HuH-7 (cell line): Measurements from ENCODE around the gene LTBR.
A peak's percentile ranks its signal among the peaks of the same experiment; 100 is the strongest.

Source experiments
- DNase-seq: peaks from one replicate; pipeline ENCODE4 v3.0.0; 2011; ENCODE audit warnings: low spot score

LTBR gene

DNA sequence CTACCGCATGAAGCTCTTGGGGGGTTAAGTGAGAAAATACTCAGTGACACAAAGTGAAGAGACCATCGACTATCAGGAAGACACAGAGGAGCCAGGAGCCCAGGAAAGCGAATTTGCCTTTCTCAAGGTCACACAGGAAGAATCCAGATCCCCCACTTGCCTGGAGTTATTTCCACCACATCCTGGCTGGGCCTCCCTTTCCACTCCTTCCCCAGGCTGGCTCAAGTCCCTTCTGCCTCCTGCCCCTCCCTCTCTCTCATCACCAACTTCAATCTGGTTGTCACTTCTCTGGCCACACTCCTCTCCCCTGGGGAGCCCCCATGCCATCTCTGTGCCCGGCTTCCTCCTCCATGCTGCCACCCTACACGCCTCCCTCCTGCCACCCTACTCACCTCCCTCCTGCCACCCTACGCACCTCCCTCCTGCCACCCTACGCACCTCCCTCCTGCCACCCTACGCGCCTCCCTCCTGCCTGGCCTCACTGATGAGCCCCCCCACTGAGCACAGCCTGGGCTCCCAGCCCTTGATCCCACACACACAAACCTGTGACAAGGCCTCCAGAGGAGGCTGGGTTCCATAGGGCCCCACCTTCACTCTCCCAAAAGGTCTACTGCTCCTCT lies 14.9 kb upstream of the LTBR start:
- DNase-seq: no peak

DNA sequence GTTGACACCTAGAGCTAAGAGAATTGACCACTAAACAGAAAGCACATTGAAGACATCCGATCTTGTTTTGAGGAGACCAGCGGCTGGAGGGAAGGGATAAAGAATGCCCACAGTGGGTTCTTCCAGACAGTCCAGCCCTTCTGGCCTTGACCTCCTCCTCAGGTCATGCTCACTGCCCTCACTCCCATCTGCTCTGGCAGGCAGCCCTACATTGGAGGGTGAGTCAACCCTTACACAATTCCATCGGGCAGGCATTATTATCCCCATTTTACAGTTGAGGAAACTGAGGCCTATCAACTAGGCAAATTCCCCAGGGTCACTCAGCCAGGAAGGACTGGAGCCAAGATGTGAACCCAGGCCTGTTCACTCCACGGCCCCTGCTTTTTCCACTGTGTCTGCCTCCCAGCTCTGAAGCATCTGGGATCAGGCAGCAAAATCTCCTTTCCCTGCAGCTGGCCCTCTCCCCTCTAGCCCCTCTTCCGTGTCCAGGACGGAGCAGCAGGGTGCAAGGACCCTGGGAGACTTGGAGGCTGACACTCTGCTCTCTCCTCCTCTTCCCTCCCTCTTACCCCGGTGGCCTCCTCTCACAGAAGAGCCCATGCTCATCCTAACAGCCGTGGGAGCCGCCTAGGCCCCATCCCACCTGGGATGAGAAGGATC lies 13.9 kb upstream of the LTBR start:
- DNase-seq: no peak

DNA sequence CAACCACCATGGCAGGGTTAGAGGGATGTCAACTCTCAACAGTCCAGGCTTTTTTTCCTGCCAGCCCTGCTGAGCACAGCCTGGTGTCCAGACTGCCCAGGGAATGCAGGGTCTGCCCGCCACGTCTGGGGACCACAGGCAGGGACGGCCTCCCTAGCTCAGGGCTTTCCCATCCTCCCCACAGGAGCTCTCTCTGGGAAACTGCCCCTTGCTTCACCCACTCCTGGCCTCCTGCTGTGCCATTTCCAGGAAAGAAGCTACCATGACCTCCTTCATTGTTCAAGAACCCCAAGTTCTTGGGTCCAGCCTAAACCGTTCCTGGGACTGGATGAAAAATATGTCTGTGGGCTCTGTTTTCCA lies 13.4 kb upstream of the LTBR start:
- DNase-seq: no peak

DNA sequence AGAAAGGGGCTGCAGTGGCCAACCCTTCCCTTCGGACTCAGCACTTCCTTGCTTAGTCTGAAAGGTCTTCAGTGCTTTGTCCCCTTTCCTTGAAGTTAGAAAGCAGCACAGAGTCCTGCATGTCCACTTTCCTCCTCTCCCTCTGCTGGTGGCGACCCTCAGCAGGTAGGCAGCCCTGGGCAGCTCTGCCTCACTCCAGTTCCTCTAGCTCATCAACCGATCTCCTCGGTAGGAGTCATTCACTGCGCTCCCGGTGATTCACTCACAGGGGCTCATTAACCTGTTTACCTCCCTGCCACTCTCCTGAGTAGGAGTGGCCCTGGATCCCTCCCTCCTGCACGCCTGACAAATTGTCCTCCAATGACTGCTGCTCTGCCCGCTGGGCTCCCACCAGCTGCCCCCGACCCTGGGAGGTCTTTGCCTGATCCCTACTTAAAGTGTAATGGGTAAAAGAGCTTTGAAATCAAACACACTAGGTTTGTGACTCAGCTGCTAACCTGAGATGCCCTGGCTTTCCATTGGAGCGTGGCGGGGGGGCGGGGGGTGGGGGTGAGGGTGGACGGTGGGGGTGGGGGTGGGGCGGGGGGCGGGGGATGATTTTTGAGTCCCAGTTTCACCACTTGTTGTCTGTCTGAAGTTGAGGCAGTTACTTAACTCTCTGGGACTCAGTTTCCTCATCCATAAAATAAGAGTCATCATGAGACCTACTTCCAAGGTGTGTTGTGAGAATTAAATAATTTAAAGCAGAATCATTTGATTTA lies 12.8 kb upstream of the LTBR start:
- peak; percentile 96 for DNase-seq

- DNase-seq: peak; percentile 76
Observed at GRCh38 chr12:6372403-6373003, 11.5 kb upstream of the LTBR start.

DNA sequence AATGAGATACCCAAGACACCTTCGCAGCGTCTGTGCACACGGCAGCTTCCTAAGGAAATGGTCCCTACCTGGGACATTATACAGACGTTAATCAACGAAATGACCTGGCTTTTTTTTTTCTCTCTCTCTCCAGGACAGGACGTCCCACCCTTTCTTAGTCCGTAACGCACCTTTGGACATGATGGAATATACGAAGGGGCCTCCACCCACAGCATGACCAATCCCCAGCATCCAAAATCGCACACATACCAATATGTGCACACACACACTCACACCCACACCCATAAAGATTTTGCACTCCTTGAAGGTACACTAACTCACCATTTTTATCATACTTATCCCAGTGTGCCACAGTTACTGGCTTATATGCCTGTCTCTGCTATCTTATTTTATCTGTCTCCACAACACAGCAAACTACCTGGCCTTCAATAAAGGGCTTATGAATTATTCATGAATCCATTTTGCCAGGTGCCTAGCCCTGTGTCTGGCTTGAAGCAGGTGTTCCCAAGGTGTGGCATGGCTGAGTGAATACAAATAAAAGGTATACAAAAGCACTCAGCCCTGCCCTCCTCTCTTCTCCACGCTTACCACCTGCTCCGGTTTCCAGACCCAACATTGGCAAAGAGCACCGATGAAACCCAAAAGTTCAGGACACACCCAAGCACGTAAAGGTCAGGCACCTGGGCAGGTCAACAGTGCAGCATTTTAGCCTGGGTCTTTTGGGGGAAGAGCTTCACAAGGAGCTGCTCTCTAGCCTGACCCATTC lies 10.8 kb upstream of the LTBR start:
- no peak for DNase-seq

DNA sequence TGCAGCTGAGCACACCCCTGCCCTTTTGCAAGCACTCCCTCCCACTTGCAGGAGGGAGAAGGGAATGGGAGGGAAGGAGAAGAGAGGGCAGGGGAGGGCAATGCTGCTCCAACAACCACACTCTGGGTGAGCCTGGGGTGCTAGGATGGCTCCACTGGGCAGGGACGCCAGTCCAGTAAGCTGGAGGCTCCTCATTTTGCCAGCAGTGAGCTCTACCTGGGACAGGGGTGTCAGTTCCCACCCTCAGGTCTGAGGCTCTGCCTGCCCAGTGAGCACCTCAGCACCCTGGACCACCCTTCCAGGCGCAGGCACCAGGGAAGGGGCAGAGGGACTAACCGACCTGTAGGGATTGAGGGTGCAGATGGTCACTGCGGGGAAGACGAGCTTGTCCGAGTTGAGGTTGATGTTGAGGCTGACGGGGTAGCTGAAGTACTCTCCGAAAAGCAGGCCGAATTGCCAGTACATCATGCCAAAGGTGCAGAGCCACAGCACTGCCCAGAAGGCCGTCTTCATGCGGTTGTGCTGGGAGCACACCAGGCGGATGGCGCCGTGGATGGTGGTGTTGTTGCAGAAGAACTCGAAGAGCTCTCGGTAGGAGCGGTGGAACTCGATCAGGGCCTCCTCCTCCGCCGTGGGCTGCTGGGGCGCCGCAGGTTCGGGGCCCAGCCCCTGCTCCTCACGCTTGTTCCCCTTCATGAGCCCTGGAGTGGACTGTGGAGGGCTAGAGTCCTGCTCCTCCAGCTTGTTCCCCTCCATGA lies 9.8 kb upstream of the LTBR start:
- DNase-seq: no peak

DNA sequence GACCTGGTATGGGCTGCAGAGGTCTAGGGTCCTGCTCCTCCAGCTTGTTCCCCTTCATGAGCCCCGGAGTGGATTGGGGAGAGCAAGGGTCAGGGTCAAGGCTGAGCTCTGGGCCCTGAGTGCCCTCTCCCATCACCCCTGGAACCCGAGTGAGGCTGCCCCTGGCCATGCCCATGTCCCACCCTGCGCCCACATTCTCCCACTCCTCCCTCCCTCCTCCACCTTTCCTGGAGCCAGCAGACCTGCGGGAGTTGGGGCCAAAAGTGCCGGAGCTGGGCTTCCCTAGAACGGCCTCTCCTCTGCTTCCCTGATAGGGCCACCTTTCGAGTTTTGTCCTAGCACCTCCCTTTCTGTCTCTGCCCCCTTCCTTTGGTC lies 9.2 kb upstream of the LTBR start:
- DNase-seq: no peak

DNA sequence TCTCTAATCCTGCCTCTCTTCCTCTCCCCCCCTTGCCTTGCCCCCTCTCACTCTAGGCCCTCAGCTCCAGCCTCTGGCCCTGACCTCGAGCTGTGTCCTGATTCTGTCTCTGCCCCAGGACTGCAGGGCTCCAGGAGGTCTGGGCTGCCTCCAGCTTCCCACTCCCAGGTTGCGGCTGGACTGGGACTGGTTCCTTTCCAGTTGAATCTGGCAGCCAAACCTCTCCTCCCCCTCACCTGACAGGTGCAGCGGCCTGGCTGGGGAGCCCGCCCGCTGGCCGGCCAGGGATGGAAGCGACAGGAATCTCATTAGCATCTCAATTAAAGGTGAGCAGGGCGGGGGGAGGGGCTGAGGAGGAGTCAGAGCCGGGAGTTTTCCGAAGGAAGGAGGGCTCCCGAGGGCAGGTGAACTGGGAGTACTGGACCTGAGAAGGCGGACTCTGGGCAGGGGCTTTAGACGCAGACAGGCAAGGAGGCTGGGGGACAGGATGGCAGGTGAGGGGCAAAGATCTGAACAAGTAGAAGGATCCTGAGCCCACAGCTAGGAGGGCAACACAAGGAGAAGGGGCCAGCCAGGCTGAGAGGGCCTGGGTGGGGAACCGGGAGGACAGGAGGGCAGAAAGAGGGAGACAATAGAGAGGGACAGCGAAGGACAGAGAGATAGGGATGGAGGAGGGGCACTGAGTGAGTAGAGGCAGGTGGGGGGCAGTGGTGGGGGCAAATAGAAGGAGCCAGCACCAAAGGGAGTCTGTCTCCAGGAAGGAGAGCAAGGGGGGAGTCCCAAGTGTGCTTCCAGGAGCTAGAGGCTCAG lies 8.5 kb upstream of the LTBR start, which contains the start of gene SCNN1A:
Gene SCNN1A, minus strand, starts transcription at position 295 of the 810 bp plus-strand sequence. CDS start 780 bp downstream, outside the sequence.
- DNase-seq: no peak

- peak; percentile 88 for DNase-seq
Observed at GRCh38 chr12:6376079-6376869, 7.7 kb upstream of the LTBR start.

- DNase-seq: no peak
Observed at GRCh38 chr12:6376870-6377666, 6.9 kb upstream of the LTBR start.

- no peak for DNase-seq
Observed at GRCh38 chr12:6377667-6377994, 6.3 kb upstream of the LTBR start.

DNA sequence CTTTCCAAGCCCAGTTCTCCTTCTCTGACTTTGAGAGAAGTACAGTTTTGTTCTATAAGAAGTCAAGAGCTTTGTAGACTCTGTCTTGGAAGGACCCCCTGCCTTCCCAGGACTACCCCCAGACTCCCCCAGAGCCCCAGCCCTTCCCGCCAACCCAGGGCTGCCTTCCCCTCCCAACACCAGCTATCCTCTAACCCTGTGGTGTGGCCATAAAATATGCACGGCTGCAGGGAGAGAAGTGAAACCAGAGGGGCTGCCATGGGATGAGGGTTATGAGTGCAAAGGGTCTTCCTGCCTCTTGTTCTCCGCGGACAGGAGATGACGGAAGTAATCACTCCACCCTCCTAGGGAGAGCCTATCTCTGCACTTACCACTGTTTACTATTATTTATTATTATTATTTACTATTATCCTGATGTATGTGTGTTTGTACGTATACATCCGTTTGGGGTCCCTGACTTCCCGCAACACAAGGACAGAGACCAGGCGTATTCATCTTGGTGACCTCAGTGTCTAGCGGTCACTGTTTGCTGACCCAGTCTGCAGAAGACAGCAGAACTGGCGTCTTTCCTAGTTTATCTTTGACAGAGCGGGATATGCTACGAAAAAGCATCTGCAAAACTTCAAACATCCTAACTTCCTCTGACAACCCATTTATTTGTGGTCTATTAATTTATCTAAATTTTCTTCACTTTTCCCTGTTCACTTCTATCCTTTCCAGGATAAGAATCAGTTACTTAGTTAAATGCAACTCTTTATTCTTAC lies 5.1 kb upstream of the LTBR start:
- no peak for DNase-seq

DNA sequence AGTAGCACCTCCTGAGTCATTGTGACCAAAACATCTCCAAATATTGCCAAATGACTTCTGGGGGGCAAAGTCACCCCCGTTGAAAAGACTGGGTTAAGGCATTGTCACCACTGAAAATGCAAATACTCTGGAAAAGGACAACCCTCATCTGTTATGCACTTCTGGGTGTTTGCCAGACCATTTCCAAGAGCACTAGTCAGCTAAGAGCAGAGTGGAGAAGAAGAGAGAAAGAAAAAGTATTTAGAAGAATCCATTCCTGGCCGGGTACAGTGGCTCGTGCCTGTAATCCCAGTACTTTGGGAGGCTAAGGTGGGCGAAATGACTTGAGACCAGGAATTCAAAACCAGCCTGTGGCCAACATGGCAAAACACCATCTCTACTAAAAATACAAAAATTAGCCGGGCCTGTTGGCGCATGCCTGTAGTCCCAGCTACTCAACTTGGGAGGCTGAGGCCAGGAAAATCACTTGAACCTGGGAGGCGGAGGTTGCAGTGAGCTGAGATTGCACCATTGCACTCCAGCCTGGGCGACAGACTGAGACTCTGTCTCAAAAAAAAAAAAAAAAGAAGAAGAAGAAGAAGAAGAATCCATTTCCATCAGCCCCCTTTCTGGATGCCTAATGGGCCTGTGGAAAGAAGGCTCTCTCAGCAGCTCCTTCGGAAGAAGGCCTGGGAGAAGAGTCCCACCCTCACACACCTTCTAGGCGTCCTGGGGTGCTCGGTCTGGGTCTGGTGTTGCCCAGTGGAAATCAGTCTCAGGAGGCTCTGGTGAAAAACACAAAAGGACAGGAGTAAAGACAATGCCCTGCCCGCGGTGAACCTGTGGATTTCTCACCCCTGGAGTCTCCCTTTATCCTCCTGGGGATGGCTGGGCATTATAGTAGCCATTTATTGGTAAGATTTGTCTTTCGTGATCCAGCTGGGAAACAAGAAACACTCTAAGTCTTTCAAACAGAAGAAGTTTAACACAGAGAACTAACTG lies 3.5 kb upstream of the LTBR start:
- DNase-seq: no peak

DNA sequence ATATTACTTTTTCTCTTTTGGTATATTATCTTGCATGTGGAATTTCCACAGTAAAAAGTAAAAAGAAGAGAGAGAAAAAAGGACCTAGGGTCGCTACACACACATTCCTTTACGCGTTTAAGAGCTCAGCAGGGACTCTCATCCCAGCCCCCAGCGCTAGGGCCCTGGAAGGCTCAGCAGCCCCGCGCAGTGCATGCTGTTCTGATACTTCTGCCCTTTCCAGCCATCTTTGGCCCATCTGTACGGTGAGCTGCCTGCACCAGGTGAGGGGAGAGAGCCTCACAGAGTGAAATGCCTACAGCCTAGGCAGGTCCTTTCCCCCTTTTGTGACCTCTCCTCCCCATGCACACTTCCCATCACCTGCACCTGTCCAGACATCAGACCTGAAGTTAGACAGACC lies 1.6 kb upstream of the LTBR start:
- DNase-seq: no peak

DNA sequence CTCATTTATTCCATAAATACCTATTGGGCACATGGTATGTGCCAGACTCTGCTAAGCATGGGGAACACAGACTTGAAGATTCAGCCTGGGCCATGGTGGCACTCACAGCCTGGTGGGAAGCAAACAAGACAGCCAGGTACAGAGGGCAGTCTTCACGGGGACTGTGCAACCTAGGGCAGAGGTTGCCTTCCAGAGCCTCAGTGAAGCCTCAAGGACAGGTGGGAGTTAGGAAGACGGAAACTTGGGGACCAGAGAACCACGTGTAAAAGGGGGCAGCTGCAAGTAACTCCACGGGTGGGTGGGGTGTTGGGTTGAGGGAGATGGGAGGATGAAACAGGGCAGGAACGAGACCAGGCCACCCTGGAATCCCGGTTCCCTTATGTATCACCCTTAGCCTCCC lies 980 bp upstream of the LTBR start:
- DNase-seq: no peak
